ENCODE data around the gene KNCN. TPM values are rescaled to one million over a fixed set of nuclear protein-coding genes. Genes with fewer than 3 reads are reported as not detected.

KNCN gene
- total RNA-seq, 2 donors from 2014 or later, result not detected

DNA sequence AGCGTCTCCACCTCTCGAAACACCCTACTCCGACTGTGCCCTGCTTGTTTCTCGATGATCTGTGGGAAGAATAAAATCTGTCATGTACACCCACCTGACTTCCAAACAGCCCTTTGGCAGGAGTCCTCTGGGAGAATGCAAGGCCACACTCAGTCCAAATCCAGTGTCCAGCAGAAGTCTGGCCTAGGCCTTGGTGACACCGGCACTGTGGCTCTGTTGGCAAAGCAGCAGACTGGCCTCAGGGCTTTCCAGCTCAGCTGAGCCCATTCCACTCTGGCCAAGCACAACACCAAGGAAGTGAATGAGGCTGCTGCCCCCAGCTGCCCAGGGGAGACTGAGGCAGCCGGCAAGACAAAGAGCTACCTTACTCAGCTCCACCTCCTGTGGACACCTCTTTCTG, 25.1 kb upstream of the KNCN start:
- DNase-seq, result no peak
- H3K9me3 ChIP-seq, result no peaks in the 10 kb centered on the region
- no peaks in the 10 kb centered on the region for H3K27me3 ChIP-seq
- H3K27ac ChIP-seq, result no peak overlapping the region
- TF ChIP-seq, protein P1, sequence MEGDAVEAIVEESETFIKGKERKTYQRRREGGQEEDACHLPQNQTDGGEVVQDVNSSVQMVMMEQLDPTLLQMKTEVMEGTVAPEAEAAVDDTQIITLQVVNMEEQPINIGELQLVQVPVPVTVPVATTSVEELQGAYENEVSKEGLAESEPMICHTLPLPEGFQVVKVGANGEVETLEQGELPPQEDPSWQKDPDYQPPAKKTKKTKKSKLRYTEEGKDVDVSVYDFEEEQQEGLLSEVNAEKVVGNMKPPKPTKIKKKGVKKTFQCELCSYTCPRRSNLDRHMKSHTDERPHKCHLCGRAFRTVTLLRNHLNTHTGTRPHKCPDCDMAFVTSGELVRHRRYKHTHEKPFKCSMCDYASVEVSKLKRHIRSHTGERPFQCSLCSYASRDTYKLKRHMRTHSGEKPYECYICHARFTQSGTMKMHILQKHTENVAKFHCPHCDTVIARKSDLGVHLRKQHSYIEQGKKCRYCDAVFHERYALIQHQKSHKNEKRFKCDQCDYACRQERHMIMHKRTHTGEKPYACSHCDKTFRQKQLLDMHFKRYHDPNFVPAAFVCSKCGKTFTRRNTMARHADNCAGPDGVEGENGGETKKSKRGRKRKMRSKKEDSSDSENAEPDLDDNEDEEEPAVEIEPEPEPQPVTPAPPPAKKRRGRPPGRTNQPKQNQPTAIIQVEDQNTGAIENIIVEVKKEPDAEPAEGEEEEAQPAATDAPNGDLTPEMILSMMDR (IDR thresholded peaks at IDR 0.05), result no peak
- intact Hi-C loops (cut with DNase I), result no loop called here
- peaks cover 6% of the 10 kb centered on the region for H3K36me3 ChIP-seq
- H3K4me3 ChIP-seq, result no peak overlapping the region
- H3K4me1 ChIP-seq, result no peaks in the 10 kb centered on the region
- no peak overlapping the region for H3K9ac ChIP-seq (ENCODE audit: low read depth in 2 of 2, low read length in 2 of 2)

DNA sequence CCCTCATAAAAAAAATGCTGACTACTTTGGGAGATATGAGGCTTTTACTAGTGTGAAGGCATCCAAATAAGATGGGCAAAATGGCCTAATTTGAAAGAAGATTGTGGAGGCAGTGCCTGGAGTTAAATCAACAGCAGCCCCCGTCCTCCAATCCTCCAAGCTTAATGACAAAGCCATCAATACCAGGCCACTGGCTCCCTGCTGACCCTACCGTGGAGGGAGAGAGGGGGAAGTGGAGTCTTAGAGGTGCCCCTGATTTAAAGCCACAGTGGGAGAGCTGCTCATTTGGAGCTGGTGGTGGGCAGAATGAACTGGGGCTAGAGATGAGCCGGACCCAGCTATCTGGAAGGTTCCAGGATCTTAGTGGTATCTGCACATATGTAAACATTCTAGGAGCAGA, 24.3 kb upstream of the KNCN start:
- TF ChIP-seq, protein P1 (IDR thresholded peaks at IDR 0.05), result no peak
- intact Hi-C loops (cut with DNase I), result no loop called here
- Histone ChIP-seq H3K4me1 (no peaks in the 10 kb centered on the region), H3K27ac (no peak overlapping the region), H3K27me3 (no peaks in the 10 kb centered on the region), H3K36me3 (peaks cover 6% of the 10 kb centered on the region), H3K4me3 (no peak overlapping the region), H3K9ac (ENCODE audit: low read depth in 2 of 2, low read length in 2 of 2) (no peak overlapping the region), H3K9me3 (no peaks in the 10 kb centered on the region)
- DNase-seq, result no peak

- H3K4me3 ChIP-seq, result no peak overlapping the region
- H3K27ac ChIP-seq, result no peak overlapping the region
- no peak for DNase-seq
- peaks cover 6% of the 10 kb centered on the region for H3K36me3 ChIP-seq
- H3K9ac ChIP-seq (ENCODE audit: low read depth in 2 of 2, low read length in 2 of 2), result no peak overlapping the region
- intact Hi-C loops (cut with DNase I), result no loop called here
- no peaks in the 10 kb centered on the region for H3K9me3 ChIP-seq
- no peaks in the 10 kb centered on the region for H3K4me1 ChIP-seq
- no peaks in the 10 kb centered on the region for H3K27me3 ChIP-seq
- TF ChIP-seq, protein P1 (IDR thresholded peaks at IDR 0.05), result no peak
Observed at GRCh38 chr1:46575300-46575699, 23.9 kb upstream of the KNCN start.

GRCh38 chr1:46571691-46572225, 20.3 kb upstream of the KNCN start:
- Histone ChIP-seq H3K9me3 (no peaks in the 10 kb centered on the region), H3K36me3 (no peaks in the 10 kb centered on the region), H3K4me1 (no peaks in the 10 kb centered on the region), H3K27me3 (no peaks in the 10 kb centered on the region), H3K27ac (no peak overlapping the region), H3K9ac (ENCODE audit: low read depth in 2 of 2, low read length in 2 of 2) (no peak overlapping the region), H3K4me3 (no peak overlapping the region)
- intact Hi-C loops (cut with DNase I), result no loop called here
- TF ChIP-seq, protein P1 (IDR thresholded peaks at IDR 0.05), result no peak
- DNase-seq, result no peak

- TF ChIP-seq, protein P1 (IDR thresholded peaks at IDR 0.05), result no peak
- Histone ChIP-seq H3K4me3 (no peak overlapping the region), H3K36me3 (no peaks in the 10 kb centered on the region), H3K9ac (ENCODE audit: low read depth in 2 of 2, low read length in 2 of 2) (no peak overlapping the region), H3K27me3 (no peaks in the 10 kb centered on the region), H3K27ac (no peak overlapping the region), H3K4me1 (no peaks in the 10 kb centered on the region), H3K9me3 (no peaks in the 10 kb centered on the region)
- intact Hi-C loops (cut with DNase I), result no loop called here
- DNase-seq, result no peak
Observed at GRCh38 chr1:46569884-46570725, 18.7 kb upstream of the KNCN start.
